ENCODE results near the gene CPPED1. TPM values are rescaled to one million over a fixed set of nuclear protein-coding genes. Genes with fewer than 3 reads are reported as not detected.

CPPED1 gene
- total RNA-seq, 1 experiment from 2014 or later = 63.2 TPM

DNA sequence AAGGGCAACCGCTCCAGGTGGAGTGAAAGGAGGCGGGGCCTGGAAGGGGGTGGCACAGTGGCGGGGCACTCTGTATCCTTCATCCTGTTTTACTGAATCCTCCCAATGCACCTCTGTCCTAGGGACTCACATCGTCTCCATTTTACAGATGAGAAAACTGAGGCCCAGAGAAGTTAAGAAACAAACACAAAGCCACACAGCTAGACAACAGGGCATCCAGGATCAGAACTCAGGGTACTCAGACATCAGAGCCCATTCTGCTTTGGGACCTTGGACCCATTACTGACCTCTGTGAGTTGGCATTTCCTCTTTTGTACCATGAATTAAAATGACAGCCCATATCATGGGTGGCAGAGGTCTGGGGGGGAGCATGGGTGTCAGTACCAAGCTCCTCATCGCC lies 129.2 kb downstream of the CPPED1 start:
- in situ Hi-C loops (cut with HindIII; ENCODE audit: low pct_unique_long_range_greater_than_20kb, low sequenced_read_pairs) = no loop called here
- DNase-seq (ENCODE audit: low read depth) = no peak

DNA sequence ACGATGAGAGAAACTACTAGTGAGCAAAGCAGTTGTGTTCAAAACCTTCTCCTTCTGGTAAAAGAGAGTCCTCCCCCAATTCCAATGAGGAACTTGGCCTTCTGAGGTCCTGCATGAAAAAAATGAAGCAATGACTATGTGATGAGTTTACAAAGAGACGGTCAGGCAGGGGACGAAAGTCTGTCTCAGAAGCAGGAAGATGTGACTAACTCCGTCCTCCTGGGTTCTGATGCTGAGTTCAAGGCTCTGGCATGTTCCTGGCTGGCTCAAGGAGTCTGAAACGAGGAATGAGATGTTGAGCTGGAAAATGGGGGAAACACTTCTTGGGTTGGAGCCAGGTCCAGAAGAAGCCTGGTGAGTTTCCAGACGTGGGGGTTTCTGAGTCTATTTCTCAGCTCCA lies 129.6 kb downstream of the CPPED1 start:
- in situ Hi-C loops (cut with HindIII; ENCODE audit: low pct_unique_long_range_greater_than_20kb, low sequenced_read_pairs) = no loop called here
- no peak for DNase-seq (ENCODE audit: low read depth)

- DNase-seq (ENCODE audit: low read depth) = no peak
- in situ Hi-C loops (cut with HindIII; ENCODE audit: low pct_unique_long_range_greater_than_20kb, low sequenced_read_pairs) = no loop called here
These were observed 130.2 kb downstream of the CPPED1 start for GRCh38 chr16:12673466-12673865.

DNA sequence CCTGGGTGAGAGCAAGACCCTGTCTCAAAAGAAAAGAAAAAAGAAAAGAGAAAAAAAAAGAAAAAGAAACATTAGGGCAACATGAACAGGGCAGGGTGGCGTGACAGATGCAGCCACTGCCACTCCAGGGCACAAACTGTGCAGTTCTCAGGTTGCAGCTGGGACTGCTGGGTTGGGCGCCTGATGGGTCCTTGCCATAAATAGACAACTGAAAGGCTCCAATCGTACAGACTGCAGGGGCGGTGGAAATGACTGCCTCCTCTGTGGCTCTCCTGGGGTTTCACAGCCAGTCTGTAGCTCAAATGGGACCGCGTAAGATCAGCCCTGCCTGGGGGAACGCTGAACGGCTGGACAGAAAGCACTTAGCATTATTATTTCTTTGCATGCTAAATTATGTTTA lies 130.7 kb downstream of the CPPED1 start:
- DNase-seq (ENCODE audit: low read depth) = no peak
- in situ Hi-C loops (cut with HindIII; ENCODE audit: low pct_unique_long_range_greater_than_20kb, low sequenced_read_pairs) = no loop called here

- no peak for DNase-seq (ENCODE audit: low read depth)
- in situ Hi-C loops (cut with HindIII; ENCODE audit: low pct_unique_long_range_greater_than_20kb, low sequenced_read_pairs) = no loop called here
These were observed 133.8 kb downstream of the CPPED1 start for GRCh38 chr16:12669908-12670307.

DNA sequence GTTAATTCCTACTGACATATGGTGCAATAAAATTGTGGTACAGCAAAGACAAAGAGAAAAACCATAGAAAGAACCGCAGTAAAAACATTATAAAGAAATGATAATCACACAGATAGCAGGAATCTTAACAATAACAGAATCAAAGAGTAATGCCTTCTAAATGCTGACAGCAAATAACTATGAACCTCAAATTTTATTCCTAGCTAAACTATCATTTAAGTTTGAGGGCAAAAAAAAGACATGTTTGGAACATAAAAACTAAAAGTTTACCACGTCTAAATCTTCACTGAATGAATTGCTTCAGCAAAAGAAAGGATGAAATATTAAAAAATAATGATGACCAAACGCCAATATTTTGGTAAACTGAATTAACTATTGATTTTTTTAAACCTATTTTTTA lies 135.8 kb downstream of the CPPED1 start:
- in situ Hi-C loops (cut with HindIII; ENCODE audit: low pct_unique_long_range_greater_than_20kb, low sequenced_read_pairs) = no loop called here
- DNase-seq (ENCODE audit: low read depth) = no peak

DNA sequence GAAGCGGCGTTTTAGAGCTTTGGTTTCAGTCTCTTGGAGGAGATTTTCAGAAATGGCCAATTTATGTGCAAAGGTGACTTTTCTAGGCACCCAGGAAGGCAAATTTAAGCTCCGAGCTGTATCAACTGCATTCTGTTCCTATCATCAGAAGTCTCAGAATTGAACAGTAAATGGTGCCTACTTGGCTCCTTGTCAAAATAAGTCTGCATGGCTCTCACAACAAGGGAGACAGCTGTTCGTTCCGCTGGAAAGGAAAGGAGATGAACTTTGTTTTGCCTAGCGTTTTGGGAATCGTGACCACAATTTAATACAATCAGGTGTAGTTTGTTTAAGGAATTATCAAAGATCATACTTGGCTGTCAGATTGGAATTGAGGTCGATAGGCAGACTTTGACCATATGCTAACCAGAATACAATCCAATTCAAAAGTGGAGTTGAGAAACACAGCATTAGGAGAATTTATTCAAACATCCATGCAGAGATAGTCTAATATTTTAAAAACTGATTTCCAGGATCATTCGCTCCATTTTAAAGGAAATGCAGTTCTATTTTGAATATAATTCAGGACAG lies 139.4 kb downstream of the CPPED1 start:
- in situ Hi-C loops (cut with HindIII; ENCODE audit: low pct_unique_long_range_greater_than_20kb, low sequenced_read_pairs) = no loop called here
- DNase-seq (ENCODE audit: low read depth) = no peak

DNA sequence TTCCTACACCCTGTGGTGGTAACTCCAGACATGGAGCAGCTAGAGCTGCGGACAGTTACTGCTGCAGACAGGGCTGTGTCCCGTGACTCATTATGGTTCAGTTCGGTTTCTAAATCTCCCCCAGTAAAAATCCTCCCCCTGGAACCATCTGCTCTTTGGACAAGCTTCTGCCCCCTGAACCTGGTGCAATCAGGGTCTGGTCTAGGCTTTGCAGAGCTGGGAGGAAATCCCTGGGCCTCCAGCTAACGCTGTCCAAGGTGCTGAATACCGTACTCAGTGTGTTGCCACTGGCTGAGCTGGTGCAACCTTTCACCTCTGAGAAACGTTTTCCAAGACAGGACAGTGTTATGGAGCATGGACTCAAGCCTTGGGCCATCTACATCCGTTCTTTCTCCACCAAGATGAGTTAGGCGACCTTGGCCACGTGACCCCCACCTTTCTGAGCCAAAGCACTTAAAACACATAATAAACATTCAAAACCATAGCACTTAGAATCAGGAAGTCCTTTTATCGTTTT lies 142.0 kb downstream of the CPPED1 start:
- in situ Hi-C loops (cut with HindIII; ENCODE audit: low pct_unique_long_range_greater_than_20kb, low sequenced_read_pairs) = no loop called here
- DNase-seq (ENCODE audit: low read depth) = peak; percentile 55

DNA sequence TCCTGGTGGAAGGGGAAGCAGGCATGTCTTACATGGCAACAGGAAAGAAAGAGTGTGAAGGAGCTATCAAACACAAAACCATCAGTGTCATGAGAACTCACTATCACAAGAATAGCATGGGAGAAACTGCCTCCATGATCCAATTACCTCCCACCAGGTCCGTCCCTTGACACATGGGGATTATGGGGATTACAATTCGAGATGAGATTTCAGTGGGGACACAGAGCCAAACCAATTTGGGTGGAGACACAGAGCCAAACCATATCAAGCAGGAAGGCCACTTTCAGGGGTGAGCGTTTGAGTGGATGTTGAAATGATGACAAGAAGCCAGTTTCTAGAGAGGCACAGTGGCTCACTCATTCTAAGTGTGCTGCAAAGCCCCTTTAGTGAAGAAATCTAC lies 143.8 kb downstream of the CPPED1 start:
- DNase-seq (ENCODE audit: low read depth) = no peak
- in situ Hi-C loops (cut with HindIII; ENCODE audit: low pct_unique_long_range_greater_than_20kb, low sequenced_read_pairs) = no loop called here

DNA sequence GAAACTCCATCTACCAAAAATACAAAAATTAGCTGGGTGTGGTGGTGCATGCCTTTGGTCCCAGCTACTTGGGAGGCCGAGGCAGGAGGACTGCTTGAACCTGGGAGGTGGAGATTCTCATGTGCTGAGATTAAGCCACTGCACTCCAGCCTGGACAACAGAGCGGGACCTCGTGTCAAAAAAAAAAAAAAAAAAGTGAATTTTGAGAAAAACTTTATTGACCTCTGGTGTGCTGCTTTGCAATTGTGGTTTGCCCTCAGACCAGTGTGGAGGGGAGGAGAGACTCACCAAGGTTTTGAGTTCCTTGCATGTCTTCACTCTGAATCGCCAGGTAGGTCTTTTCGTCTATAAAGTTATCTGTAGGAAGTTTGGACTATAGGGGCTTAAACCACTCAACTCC lies 145.2 kb downstream of the CPPED1 start:
- in situ Hi-C loops (cut with HindIII; ENCODE audit: low pct_unique_long_range_greater_than_20kb, low sequenced_read_pairs) = no loop called here
- DNase-seq (ENCODE audit: low read depth) = no peak

- in situ Hi-C loops (cut with HindIII; ENCODE audit: low pct_unique_long_range_greater_than_20kb, low sequenced_read_pairs) = no loop called here
- DNase-seq (ENCODE audit: low read depth) = no peak
These were observed 148.2 kb downstream of the CPPED1 start for GRCh38 chr16:12655537-12655936.

- in situ Hi-C loops (cut with HindIII; ENCODE audit: low pct_unique_long_range_greater_than_20kb, low sequenced_read_pairs) = no loop called here
These were observed 149.8 kb downstream of the CPPED1 start for GRCh38 chr16:12653820-12654392.

DNA sequence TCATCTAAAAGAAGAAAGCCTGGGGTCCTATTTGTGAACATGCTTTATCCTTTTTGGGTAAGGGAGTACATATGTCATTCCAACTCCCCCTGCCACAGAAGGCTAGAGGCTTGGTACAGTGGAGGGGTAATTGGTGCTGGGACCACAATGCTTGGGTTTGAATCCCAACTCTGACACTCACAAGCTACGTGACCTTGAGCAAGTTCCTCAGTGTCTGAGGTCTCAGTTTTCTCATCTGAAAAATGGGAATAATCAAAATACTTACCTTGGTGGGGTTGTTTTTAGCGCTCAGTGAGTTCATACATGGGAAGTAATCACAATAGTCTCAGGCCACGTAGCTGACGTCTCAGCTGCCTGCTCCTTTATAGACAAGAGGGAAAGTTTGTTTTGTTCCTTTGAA lies 150.8 kb downstream of the CPPED1 start:
- in situ Hi-C loops (cut with HindIII; ENCODE audit: low pct_unique_long_range_greater_than_20kb, low sequenced_read_pairs) = no loop called here

More at GRCh38 chr16:12653820-12654392, 149.8 kb downstream of the CPPED1 start:
- DNase-seq (ENCODE audit: low read depth) = no peak

DNA sequence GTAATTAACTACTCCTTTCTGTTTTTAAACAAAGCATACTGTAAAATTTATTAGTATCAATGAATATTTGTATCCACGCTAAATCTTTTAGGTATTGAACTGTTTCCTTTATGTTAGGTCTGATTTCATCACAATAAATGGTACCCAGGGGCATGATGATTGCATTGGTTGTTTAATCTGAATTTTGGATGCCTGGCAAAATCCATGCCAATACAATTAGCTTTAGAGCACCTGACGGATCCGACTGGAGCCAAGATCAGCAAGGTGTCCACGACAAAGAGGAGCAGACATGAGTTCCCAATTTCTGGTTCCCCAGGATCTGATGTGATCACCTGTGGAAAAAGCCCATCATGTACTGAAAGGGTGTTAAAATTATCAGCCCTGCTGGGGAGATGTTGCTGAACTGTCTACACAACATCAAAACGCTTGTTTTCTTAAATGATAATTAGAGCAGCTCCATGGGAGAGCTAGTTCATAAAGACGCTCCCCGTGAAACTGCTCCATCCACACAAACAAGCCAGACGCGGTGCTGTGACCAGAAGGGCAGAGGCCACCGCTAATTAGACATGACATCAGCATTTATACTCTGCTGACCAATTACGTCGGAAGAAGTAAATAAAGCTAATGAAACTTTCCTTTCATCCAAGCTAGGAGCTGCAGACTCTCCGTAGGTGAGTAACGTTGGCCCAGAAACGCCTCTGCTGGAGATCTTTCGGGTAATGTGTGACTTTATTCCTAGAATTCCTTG lies 151.7 kb downstream of the CPPED1 start:
- peak; percentile 74 for DNase-seq (ENCODE audit: low read depth)
- in situ Hi-C loops (cut with HindIII; ENCODE audit: low pct_unique_long_range_greater_than_20kb, low sequenced_read_pairs) = no loop called here

More for the DNA sequence above, 150.8 kb downstream of the CPPED1 start:
- no peak for DNase-seq (ENCODE audit: low read depth)

GRCh38 chr16:12649356-12649755 lies 154.3 kb downstream of the CPPED1 start:
- no peak for DNase-seq (ENCODE audit: low read depth)
- in situ Hi-C loops (cut with HindIII; ENCODE audit: low pct_unique_long_range_greater_than_20kb, low sequenced_read_pairs) = no loop called here

DNA sequence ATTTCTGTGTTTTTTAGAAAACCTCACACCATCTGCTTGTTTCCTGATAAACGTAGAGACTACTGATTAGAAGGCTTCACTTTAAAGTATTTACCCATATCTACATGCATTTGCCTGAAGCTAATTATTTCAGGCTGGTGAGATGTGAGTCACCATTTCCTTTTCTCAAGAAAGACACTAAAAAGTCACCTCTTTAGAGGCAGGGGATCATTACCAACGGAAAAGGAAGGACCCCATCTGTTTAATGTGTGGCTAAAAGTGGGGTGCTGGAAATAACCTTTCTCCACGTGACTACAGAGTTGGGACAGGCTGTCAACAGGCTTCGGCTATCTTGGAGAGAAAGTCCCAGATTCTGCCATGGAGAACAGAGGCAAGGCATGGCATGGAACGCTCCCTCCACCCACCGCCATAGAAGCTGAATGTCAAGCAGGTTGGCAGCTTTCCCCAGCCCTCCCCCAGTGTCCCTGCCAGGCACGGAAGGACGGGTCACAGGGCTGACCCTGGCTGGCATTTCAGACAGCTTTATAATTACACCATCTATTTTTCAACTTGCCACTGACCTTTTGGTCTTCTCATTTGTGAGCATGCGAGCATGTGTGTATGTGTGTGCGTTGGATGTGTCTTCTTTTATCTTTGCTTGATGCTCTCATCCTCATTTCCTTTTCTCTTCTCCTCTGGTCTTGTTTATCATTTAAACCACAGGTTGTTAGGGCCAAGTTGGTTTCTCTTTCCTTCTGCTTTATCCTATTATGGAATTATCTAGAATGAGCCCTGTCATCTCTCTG lies 157.0 kb downstream of the CPPED1 start:
- peak; percentile 96 for DNase-seq (ENCODE audit: low read depth)
- in situ Hi-C loops (cut with HindIII; ENCODE audit: low pct_unique_long_range_greater_than_20kb, low sequenced_read_pairs) = no loop called here

DNA sequence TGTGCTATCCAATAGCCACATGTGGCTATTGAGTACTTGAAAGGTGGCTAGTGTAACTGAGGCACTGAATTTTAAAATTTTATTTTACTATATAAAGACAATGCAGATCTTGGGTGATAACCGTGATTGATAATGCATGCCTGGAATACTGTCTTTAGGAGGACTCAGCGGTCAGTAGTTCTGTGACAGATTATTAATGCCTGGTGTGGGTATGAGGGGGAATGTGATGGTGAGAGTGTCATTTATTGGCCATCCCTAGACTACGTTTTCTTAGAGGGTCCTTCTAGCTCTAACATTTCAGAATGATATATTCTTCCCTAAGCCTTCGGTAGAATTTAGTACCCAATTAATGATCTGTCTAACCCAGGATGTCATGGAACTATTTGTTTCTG lies 157.6 kb downstream of the CPPED1 start:
- DNase-seq (ENCODE audit: low read depth) = no peak
- in situ Hi-C loops (cut with HindIII; ENCODE audit: low pct_unique_long_range_greater_than_20kb, low sequenced_read_pairs) = no loop called here

DNA sequence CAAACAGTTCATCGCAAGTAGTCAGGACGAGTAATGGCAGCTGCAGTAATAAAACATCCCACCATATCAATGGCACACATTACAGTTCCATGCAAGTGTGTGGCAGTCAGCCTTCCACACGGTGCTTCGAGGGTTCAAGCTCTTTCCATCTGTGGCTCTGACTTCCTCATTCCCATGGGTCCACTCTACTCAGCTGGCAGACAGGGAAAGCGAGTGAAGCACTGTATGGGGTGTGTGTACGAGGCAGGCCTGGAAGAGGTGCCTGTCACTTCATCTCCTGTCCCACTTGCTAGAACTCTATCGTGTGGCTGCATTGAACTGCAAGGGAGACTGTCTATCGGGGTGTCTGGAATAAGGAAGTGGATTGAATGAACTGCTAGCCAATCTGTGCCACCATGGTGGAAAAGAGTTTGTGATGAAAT lies 160.6 kb downstream of the CPPED1 start:
- no peak for DNase-seq (ENCODE audit: low read depth)
- in situ Hi-C loops (cut with HindIII; ENCODE audit: low pct_unique_long_range_greater_than_20kb, low sequenced_read_pairs) = no loop called here

- in situ Hi-C loops (cut with HindIII; ENCODE audit: low pct_unique_long_range_greater_than_20kb, low sequenced_read_pairs) = no loop called here
- DNase-seq (ENCODE audit: low read depth) = peak; percentile 41
These were observed 164.6 kb downstream of the CPPED1 start for GRCh38 chr16:12639044-12639443.

Measured in Caki2 (cell line).